ENCODE data around the gene SLAMF7. TPM values are rescaled to one million over a fixed set of nuclear protein-coding genes. Genes with fewer than 3 reads are reported as not detected.
A peak's percentile ranks its signal among the peaks of the same experiment; 100 is the strongest.
"Not testable (repeated sequence)": the region's sequence is repeated elsewhere in the genome, so short reads cannot be mapped to it uniquely, and the experiment has no call there.

SLAMF7 gene
- total and polyA plus RNA-seq, 3 donors from 2014 or later = 0.68 to 5.1 TPM; not detected in 1

- Histone ChIP-seq H3K27me3 (no peaks in the 10 kb centered on the region), H3K9me3 (no peaks in the 10 kb centered on the region), H3K36me3 (ENCODE audit: low read depth, missing control alignments) (no peaks in the 10 kb centered on the region), H3K4me1 (peaks cover 13% of the 10 kb centered on the region), H3K4me3 (peak overlapping the region in 1 of 2 donors; percentile 14), H3K27ac (no peak overlapping the region)
- no peak for DNase-seq
- TF ChIP-seq CTCF (IDR thresholded peaks at IDR 0.05) = no peak
- TF ChIP-seq POLR2A (IDR thresholded peaks at IDR 0.05) = no peak
- WGBS, 2 donors = 35 to 41% methylated on average over 11 of the region's 11 CpGs
- intact Hi-C loops (cut with DNase I; ENCODE audit: low total_unique reads) = no loop called here
Measured at GRCh38 chr1:160724465-160725242, 14.4 kb upstream of the SLAMF7 start.

- Histone ChIP-seq H3K36me3 (ENCODE audit: low read depth, missing control alignments) (no peaks in the 10 kb centered on the region), H3K9me3 (no peaks in the 10 kb centered on the region), H3K27me3 (no peaks in the 10 kb centered on the region), H3K4me3 (no peak overlapping the region), H3K27ac (peak overlapping the region in 1 of 2 donors; percentile 3), H3K4me1 (peaks cover 13% of the 10 kb centered on the region)
- WGBS, 2 donors = 68 to 69% methylated on average over 3 of the region's 3 CpGs
- no peak for DNase-seq
- intact Hi-C loops (cut with DNase I; ENCODE audit: low total_unique reads) = no loop called here
- TF ChIP-seq POLR2A (IDR thresholded peaks at IDR 0.05) = no peak
- no peak for TF ChIP-seq CTCF (IDR thresholded peaks at IDR 0.05)
Measured at GRCh38 chr1:160726114-160726497, 12.9 kb upstream of the SLAMF7 start.

DNA sequence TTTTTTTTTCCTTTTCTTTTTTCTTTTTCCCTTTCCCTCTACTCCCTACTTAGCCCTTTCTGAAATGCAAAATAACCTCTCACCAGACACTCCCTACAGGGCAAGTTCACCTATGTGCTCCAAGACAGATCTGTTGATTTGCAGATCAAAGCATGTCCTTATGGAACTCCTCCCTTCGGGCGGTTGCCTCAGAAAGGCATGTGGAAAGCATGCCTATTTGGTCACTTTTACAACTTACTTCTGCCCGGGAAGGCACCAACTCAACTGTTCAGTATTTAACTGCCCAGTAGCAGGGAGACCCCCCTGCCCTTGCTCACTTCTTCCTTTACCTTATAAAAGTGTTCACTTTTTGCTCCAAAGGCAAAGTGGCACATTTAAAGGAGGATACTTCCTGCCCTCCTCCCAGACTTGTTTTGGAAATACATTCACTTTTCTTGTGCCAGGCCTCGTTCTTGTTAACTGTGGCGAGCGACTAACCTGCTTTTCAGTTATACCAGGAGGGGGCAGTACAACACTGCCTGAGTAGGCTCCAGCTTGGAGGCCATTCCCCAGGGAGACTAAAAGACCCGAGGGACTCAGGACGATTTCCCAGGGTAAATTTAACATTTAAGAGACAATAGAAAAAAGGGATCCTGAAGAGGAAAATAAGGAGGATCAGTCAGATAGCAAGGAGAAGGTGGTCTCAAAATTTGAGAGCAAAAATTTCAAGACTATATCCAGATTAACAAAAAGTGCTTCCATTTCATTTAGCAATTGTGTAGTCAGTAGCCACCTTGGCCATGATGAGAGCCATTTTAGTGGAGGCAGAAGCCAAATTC lies 12.3 kb upstream of the SLAMF7 start:
- Histone ChIP-seq H3K4me3 (no peak overlapping the region), H3K27me3 (no peaks in the 10 kb centered on the region), H3K9me3 (no peaks in the 10 kb centered on the region), H3K4me1 (peaks cover 13% of the 10 kb centered on the region), H3K27ac (peak overlapping the region in 1 of 2 donors; percentile 3), H3K36me3 (ENCODE audit: low read depth, missing control alignments) (no peaks in the 10 kb centered on the region)
- 25 to 30% methylated on average over 8 of the region's 8 CpGs for WGBS, 2 donors
- TF ChIP-seq POLR2A (IDR thresholded peaks at IDR 0.05) (no peak), CTCF (IDR thresholded peaks at IDR 0.05) (peak; percentile 69 to 81 (median 79))
- peak; percentile 74 for DNase-seq
- intact Hi-C loops (cut with DNase I; ENCODE audit: low total_unique reads) = no loop called here

GRCh38 chr1:160727316-160727640 lies 11.8 kb upstream of the SLAMF7 start:
- no peak overlapping the region for H3K27ac ChIP-seq
- H3K4me3 ChIP-seq = no peak overlapping the region
- H3K9me3 ChIP-seq = no peaks in the 10 kb centered on the region
- no peak for DNase-seq
- peaks cover 13% of the 10 kb centered on the region for H3K4me1 ChIP-seq
- no peaks in the 10 kb centered on the region for H3K27me3 ChIP-seq
- TF ChIP-seq CTCF (IDR thresholded peaks at IDR 0.05) (no peak), POLR2A (IDR thresholded peaks at IDR 0.05) (no peak)
- intact Hi-C loops (cut with DNase I; ENCODE audit: low total_unique reads) = no loop called here
- H3K36me3 ChIP-seq (ENCODE audit: low read depth, missing control alignments) = no peaks in the 10 kb centered on the region

GRCh38 chr1:160731564-160731963 lies 7.5 kb upstream of the SLAMF7 start:
- H3K27me3 ChIP-seq; H3K4me1 ChIP-seq; H3K36me3 ChIP-seq (ENCODE audit: low read depth, missing control alignments); intact Hi-C loops (cut with DNase I; ENCODE audit: low total_unique reads); DNase-seq; H3K9me3 ChIP-seq; H3K4me3 ChIP-seq; H3K27ac ChIP-seq: not testable (repeated sequence)
- WGBS, 2 donors = 75% methylated on average over 2 of the region's 2 CpGs
